Endothelial cell of umbilical vein (primary cell): ENCODE measurements around the gene RASD2. TPM values are rescaled to one million over a fixed set of nuclear protein-coding genes. Genes with fewer than 3 reads are reported as not detected.

Experiments used
- BruUV-seq: library from RNA; stranded (reverse); fragments of 400-500 nt; replicated peaks from 2 replicates; lab custom pipeline; 2021; lab: Mats Ljungman, UMichigan
- CTCF ChIA-PET: fragments of 300-600, 350-600 bp; sonication (Branson Sonifier 250); formaldehyde crosslinking; loops from one replicate; lab custom pipeline; 2021; ENCODE audit warnings: antibody characterized with exemption, inconsistent platforms; lab: Charles Lee
- POLR2A ChIA-PET: fragments of 300-600, 350-600 bp; sonication (Branson Sonifier 250); formaldehyde crosslinking; loops from one replicate; lab custom pipeline; 2021; ENCODE audit warnings: antibody characterized with exemption, inconsistent platforms; lab: Charles Lee
- DNase-seq: peaks from one replicate; pipeline ENCODE4 v3.0.0-alpha.2; 2011; ENCODE audit warnings: low read depth, low spot score
- FAIRE-seq: peaks from 2 replicates; lab custom pipeline; 2011; peaks lifted over from hg19 to GRCh38; lab: Jason Lieb, UNC
- H2AFZ ChIP-seq: 2 replicates; pipeline ENCODE4 v1.6.0; 2012; ENCODE audit warnings: low read depth, low read length, control low read depth, inconsistent platforms
- H3K27ac ChIP-seq: 2 replicates; pipeline ENCODE4 v1.5.1; 2011; ENCODE audit warnings: low read depth, mild to moderate bottlenecking, control low read depth, low read length, moderate library complexity; ENCODE audit not compliant: insufficient read depth
- H3K27me3 ChIP-seq, 2 experiments: 2 replicates each; pipeline versions ENCODE4 v1.6.0 to v1.6.1; 2011; ENCODE audit warnings: low read length in 2 of 2, mixed read lengths in 1 of 2; ENCODE audit not compliant: control insufficient read depth in 2 of 2, insufficient read depth in 2 of 2
- H3K36me3 ChIP-seq, 2 experiments: 2 replicates in 1 of 2; 3 replicates in 1 of 2; pipeline ENCODE4 v1.5.1; 2011; ENCODE audit warnings: low read length in 2 of 2, mild to moderate bottlenecking in 1 of 2, moderate library complexity in 1 of 2; ENCODE audit not compliant: control insufficient read depth in 2 of 2, insufficient read depth in 2 of 2; ENCODE audit errors: extremely low read depth in 1 of 2
- H3K4me1 ChIP-seq: 3 replicates; pipeline ENCODE4 v1.5.1; 2011; ENCODE audit warnings: mild to moderate bottlenecking, low read length; ENCODE audit not compliant: control insufficient read depth, insufficient read depth; ENCODE audit errors: extremely low read depth
- H3K4me2 ChIP-seq: 2 replicates; pipeline ENCODE4 v1.6.1; 2011; ENCODE audit warnings: low read length, control low read depth, mixed read lengths; ENCODE audit not compliant: insufficient read depth
- H3K4me3 ChIP-seq, 3 experiments: fragments of 200-600 bp in 1 of 3; sonication (generic), shearing (Covaris generic) in 1 of 3; replicated peaks in 1 of 3; 2 replicates each; pipeline ENCODE4 v1.5.1; 2011 to 2016; ENCODE audit warnings: control low read depth in 3 of 3, low read length in 3 of 3, mild to moderate bottlenecking in 2 of 3, inconsistent platforms in 1 of 3, low read depth in 1 of 3, moderate library complexity in 1 of 3; ENCODE audit not compliant: insufficient read depth in 1 of 3
- H3K79me2 ChIP-seq: 2 replicates; pipeline ENCODE4 v1.6.0; 2012; ENCODE audit warnings: low read length, inconsistent platforms; ENCODE audit not compliant: control insufficient read depth, insufficient read depth
- H3K9ac ChIP-seq: replicated peaks from 2 replicates; pipeline ENCODE3; 2011; ENCODE audit warnings: low read length, control low read depth; ENCODE audit not compliant: insufficient read depth; ENCODE audit errors: extremely low read depth
- H3K9me1 ChIP-seq: replicated peaks from 3 replicates; pipeline ENCODE4 v1.6.0; 2011; ENCODE audit warnings: mild to moderate bottlenecking, low read length; ENCODE audit not compliant: control insufficient read depth, insufficient read depth; ENCODE audit errors: extremely low read depth
- H3K9me3 ChIP-seq: replicated peaks from 2 replicates; pipeline ENCODE4 v1.5.1; 2012; ENCODE audit warnings: low read length, inconsistent platforms; ENCODE audit not compliant: control insufficient read depth, insufficient read depth
- H4K20me1 ChIP-seq: replicated peaks from 2 replicates; pipeline ENCODE3; 2011; ENCODE audit warnings: mild to moderate bottlenecking, low read length; ENCODE audit not compliant: control insufficient read depth, insufficient read depth; ENCODE audit errors: extremely low read depth
- EZH2 ChIP-seq: IDR thresholded peaks from 2 replicates; pipeline ENCODE4 v1.6.1; 2012; ENCODE audit warnings: borderline replicate concordance, low read depth, mild to moderate bottlenecking, moderate library complexity, low read length, inconsistent platforms; ENCODE audit not compliant: severe bottlenecking
- FOS ChIP-seq: IDR thresholded peaks from 2 replicates; pipeline ENCODE4 v1.6.1; 2011; ENCODE audit warnings: mild to moderate bottlenecking, low read length, moderate library complexity, borderline replicate concordance; ENCODE audit not compliant: insufficient read depth
- GATA2 ChIP-seq: IDR thresholded peaks from 2 replicates; pipeline ENCODE4 v1.7.0; 2011; ENCODE audit warnings: low read depth, mild to moderate bottlenecking, moderate library complexity, mixed read lengths, low read length; ENCODE audit not compliant: insufficient read length, insufficient read depth
- JUN ChIP-seq: IDR thresholded peaks from 2 replicates; pipeline ENCODE4 v1.6.1; 2011; ENCODE audit warnings: borderline replicate concordance, low read depth; ENCODE audit not compliant: insufficient read length, insufficient read depth
- MYC ChIP-seq: IDR thresholded peaks from one replicate; pipeline ENCODE4 v1.6.1; 2011; ENCODE audit warnings: mild to moderate bottlenecking, low read depth, low read length
- POLR2A ChIP-seq: IDR thresholded peaks from 2 replicates; pipeline ENCODE4 v1.6.1; 2012; ENCODE audit warnings: low read depth, mild to moderate bottlenecking, control low read depth, low read length
- POLR2AphosphoS5 ChIP-seq: IDR thresholded peaks from 2 replicates; pipeline ENCODE4 v1.6.1; 2012; ENCODE audit warnings: low read depth, mild to moderate bottlenecking, control low read depth, low read length, moderate library complexity; ENCODE audit not compliant: insufficient read depth
- dilution Hi-C: fragments of 300-500 bp; cut with MboI; formaldehyde crosslinking; loops from one replicate; pipeline ENCODE4 v1.15.0; 2019; ENCODE audit warnings: low sequenced_read_pairs; ENCODE audit not compliant: extremely low pct_ligation_motif_present
- intact Hi-C: fragments of 100-400 bp; cut with micrococcal nuclease; formaldehyde crosslinking; loops from one replicate; pipeline ENCODE4 v1.10.0; 2022
- polyA plus RNA-seq, 4 experiments: library from polyadenylated mRNA; depleted of rRNA in 3 of 4; stranded (reverse) in 3 of 4; unstranded in 1 of 4; fragments of >200 nt; gene quantifications; 2 replicates each; pipeline versions ENCODE4 v1.2.1 to v1.2.3, GENCODE V29; 2011 to 2012; ENCODE audit warnings: missing spikeins in 1 of 4
- total RNA-seq: library from RNA; stranded (reverse); gene quantifications from 2 replicates; pipeline ENCODE4 v1.2.3, GENCODE V29; 2021
- TF ChIP-seq, protein P1 (sequence below): IDR thresholded peaks from 2 replicates; pipeline ENCODE4 v1.6.1; 2011; ENCODE audit not compliant: insufficient read depth, insufficient read length
- TF ChIP-seq, protein P2 (sequence below), 2 donors: IDR thresholded peaks; 1 replicate in 1 of 2; 2 replicates in 1 of 2; pipeline ENCODE4 v1.5.1; 2011; ENCODE audit warnings: low read length in 2 of 2, mild to moderate bottlenecking in 2 of 2, moderate library complexity in 2 of 2, control low read depth in 1 of 2, inconsistent platforms in 1 of 2, low read depth in 1 of 2; ENCODE audit not compliant: insufficient read depth in 1 of 2; ENCODE audit errors: extremely low read depth in 1 of 2

The RASD2 gene
- total and polyA plus RNA-seq, 2 donors (not counting 3 experiments of a cell fraction or from before 2014, with no cell fraction given): not detected

DNA sequence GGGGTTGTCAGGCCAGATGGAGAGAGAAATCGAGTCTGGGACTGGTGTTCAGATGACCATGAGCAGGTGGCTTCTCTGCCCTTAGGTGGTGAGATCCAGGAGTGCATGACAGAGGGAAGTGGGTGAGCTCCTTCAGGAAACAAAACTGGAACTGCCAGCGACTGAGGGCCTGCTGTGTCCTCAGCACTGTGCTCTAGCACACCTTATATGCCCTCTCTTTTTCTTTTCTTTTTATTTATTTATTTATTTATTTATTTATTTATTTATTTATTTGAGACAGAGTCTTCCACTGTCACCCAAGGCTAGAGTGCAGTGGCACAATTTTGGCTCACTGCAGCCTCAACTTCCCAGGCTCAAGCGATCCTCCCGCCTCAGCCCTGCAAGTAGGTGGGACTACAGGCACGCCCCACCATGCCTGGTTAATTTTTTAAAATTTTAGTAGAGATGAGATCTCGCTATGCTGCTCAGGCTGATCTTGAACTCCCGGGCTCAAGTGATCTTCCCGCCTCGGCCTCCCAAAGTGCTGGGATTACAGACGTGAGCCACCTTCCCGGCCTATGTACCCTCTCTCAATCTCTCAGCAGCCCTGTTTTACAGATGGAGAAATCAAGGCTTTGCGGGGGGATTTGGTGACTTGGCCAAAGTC, 14.8 kb upstream of the RASD2 start:
- no peaks in the 10 kb centered on the region for H3K79me2 ChIP-seq
- no peak for DNase-seq
- H3K27ac ChIP-seq: no peak overlapping the region
- H3K4me2 ChIP-seq: no peak overlapping the region
- no peaks in the 10 kb centered on the region for H4K20me1 ChIP-seq
- H3K9me3 ChIP-seq: no peaks in the 10 kb centered on the region
- no peak for FAIRE-seq
- no TSS peak for BruUV-seq
- CTCF ChIA-PET: interaction anchor here (1.4 kb wide), 1 partner anchor 13 kb away, joined by 3 read pairs; no protein-coding TSS in a partner anchor
- no peak overlapping the region for H3K4me3 ChIP-seq
- peaks cover 0 to 1% of the 10 kb centered on the region in 2 experiments for H3K27me3 ChIP-seq
- H3K36me3 ChIP-seq: no peaks in the 10 kb centered on the region
- dilution Hi-C loops: no loop called here
- POLR2A ChIA-PET: no interaction called here
- no peaks in the 10 kb centered on the region for H3K9me1 ChIP-seq
- H2AFZ ChIP-seq: no peak overlapping the region
- peaks cover 4% of the 10 kb centered on the region for H3K4me1 ChIP-seq
- intact Hi-C loops: no loop called here
- TF ChIP-seq POLR2A (no peak), POLR2AphosphoS5 (no peak), MYC (no peak), EZH2 (no peak)
- no peak overlapping the region for H3K9ac ChIP-seq

DNA sequence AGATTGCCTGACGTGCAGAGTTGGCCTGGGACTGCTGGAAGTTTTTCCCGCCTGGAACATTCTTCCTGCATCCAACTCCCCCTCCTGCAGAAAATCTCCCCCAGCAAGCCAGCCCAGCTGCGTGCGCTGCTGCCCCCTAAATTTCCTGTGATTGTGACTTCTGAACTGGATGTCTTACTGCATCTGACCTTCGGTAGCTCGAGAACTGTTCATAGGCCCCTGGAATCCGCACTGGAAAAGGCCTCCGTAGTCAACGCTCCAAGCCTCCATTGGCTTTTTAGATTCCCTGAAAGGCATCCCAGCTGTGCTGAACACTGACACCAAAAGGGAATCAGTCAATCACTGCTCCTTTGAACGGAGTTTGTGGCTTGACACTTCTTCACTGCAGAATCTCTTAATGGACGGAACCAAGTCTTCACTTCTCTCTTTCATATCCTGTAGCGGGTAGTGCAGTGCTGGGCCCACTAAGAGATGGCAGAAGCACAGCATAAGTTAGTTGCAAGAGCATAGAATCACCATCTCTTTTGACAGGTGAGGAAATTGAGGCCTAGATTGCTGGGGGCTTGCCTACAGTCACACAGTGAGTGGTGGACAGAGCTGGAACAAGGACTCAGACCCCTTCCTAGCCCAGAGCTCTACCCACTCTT, 14.2 kb upstream of the RASD2 start:
- H2AFZ ChIP-seq: no peak overlapping the region
- H3K9ac ChIP-seq: no peak overlapping the region
- POLR2A ChIA-PET: no interaction called here
- H3K36me3 ChIP-seq: no peaks in the 10 kb centered on the region
- TF ChIP-seq GATA2 (no peak), FOS (no peak), EZH2 (no peak), POLR2A (no peak), MYC (no peak), POLR2AphosphoS5 (no peak), JUN (no peak)
- TF ChIP-seq, protein P1, sequence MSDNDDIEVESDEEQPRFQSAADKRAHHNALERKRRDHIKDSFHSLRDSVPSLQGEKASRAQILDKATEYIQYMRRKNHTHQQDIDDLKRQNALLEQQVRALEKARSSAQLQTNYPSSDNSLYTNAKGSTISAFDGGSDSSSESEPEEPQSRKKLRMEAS: no peak
- TF ChIP-seq, protein P2, sequence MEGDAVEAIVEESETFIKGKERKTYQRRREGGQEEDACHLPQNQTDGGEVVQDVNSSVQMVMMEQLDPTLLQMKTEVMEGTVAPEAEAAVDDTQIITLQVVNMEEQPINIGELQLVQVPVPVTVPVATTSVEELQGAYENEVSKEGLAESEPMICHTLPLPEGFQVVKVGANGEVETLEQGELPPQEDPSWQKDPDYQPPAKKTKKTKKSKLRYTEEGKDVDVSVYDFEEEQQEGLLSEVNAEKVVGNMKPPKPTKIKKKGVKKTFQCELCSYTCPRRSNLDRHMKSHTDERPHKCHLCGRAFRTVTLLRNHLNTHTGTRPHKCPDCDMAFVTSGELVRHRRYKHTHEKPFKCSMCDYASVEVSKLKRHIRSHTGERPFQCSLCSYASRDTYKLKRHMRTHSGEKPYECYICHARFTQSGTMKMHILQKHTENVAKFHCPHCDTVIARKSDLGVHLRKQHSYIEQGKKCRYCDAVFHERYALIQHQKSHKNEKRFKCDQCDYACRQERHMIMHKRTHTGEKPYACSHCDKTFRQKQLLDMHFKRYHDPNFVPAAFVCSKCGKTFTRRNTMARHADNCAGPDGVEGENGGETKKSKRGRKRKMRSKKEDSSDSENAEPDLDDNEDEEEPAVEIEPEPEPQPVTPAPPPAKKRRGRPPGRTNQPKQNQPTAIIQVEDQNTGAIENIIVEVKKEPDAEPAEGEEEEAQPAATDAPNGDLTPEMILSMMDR (IDR thresholded peaks at IDR 0.05; ENCODE audit: extremely low read depth in 1 of 2, insufficient read depth in 1 of 2, low read depth in 1 of 2, low read length in 2 of 2): no peak
- H3K9me3 ChIP-seq: no peaks in the 10 kb centered on the region
- CTCF ChIA-PET: interaction anchor here (1.3 to 1.4 kb wide), 2 partner anchors 13 to 14 kb away, joined by 3 to 4 read pairs; no protein-coding TSS in a partner anchor
- FAIRE-seq (no peak), DNase-seq (no peak)
- no peaks in the 10 kb centered on the region for H3K27me3 ChIP-seq
- no peaks in the 10 kb centered on the region for H3K79me2 ChIP-seq
- H3K27ac ChIP-seq: no peak overlapping the region
- no TSS peak for BruUV-seq
- intact Hi-C loops: no loop called here
- dilution Hi-C loops: no loop called here
- H3K4me3 ChIP-seq: no peak overlapping the region
- H3K4me1 ChIP-seq: peaks cover 4% of the 10 kb centered on the region
- H4K20me1 ChIP-seq: no peaks in the 10 kb centered on the region
- no peaks in the 10 kb centered on the region for H3K9me1 ChIP-seq
- no peak overlapping the region for H3K4me2 ChIP-seq
